Anterior cingulate cortex (tissue), 58 donors: ENCODE results near the gene SLC39A3.

Experiments
- DNase-seq, 58 donors: peaks; one replicate each; lab custom pipeline; 2025; lab: John Stamatoyannopoulos, UW

SLC39A3 gene

DNA sequence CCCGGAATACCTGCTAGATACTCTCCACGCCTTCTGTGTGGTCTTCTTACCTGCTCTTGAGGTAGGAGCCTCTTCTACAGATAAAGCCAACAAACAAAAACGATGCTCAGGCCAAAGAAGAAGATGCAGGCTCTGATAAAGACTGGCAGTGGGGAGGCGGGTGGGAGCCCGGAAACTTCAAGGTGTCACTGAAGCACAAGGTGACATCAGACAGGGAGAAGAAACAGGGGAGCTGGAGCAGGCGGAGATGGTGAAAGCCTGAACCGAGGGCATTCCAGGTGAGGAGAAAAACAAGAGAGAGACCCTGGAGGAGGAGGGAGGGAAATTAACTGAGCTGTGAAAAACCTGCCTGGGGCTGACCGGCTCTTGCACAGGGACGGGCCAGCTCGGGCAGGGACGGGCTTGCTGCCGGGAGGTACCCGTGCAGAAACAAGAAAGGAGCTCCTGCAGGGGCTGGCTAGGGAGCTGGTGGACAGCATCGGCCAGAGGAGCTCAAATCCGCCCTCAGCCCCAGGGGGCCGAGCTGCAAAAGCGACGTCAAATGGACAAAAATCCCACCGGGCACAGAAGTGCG lies 56.3 kb downstream of the SLC39A3 start:
- no peak for DNase-seq
